Hepatocyte (in vitro differentiated cells): ENCODE data around the gene SHROOM1.

ENCODE experiments used
- EZH2 ChIP-seq: fragments of 200-600 bp; sonication (generic); IDR thresholded peaks from 2 replicates; pipeline ENCODE4 v1.6.1; 2016; ENCODE audit warnings: antibody characterized with exemption, mild to moderate bottlenecking, borderline replicate concordance
- EZH2phosphoT487 ChIP-seq: fragments of 200-600 bp; sonication (generic); IDR thresholded peaks from one replicate; pipeline ENCODE4 v1.6.1; 2018; ENCODE audit warnings: antibody characterized with exemption, mild to moderate bottlenecking, low read depth, moderate library complexity; ENCODE audit not compliant: unreplicated experiment, severe bottlenecking
- TF ChIP-seq, protein P1 (sequence below): fragments of 200-600 bp; sonication (generic); IDR thresholded peaks from 2 replicates; pipeline ENCODE4 v1.5.1; 2016; ENCODE audit warnings: antibody characterized with exemption, mild to moderate bottlenecking; ENCODE audit not compliant: poor library complexity

GRCh38 chr5:132776938-132777208, 53.6 kb downstream of the SHROOM1 start:
- TF ChIP-seq EZH2 (no peak), EZH2phosphoT487 (no peak)
- TF ChIP-seq, protein P1, sequence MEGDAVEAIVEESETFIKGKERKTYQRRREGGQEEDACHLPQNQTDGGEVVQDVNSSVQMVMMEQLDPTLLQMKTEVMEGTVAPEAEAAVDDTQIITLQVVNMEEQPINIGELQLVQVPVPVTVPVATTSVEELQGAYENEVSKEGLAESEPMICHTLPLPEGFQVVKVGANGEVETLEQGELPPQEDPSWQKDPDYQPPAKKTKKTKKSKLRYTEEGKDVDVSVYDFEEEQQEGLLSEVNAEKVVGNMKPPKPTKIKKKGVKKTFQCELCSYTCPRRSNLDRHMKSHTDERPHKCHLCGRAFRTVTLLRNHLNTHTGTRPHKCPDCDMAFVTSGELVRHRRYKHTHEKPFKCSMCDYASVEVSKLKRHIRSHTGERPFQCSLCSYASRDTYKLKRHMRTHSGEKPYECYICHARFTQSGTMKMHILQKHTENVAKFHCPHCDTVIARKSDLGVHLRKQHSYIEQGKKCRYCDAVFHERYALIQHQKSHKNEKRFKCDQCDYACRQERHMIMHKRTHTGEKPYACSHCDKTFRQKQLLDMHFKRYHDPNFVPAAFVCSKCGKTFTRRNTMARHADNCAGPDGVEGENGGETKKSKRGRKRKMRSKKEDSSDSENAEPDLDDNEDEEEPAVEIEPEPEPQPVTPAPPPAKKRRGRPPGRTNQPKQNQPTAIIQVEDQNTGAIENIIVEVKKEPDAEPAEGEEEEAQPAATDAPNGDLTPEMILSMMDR: no peak
